Measurements from ENCODE around the gene PUS10. TPM values are rescaled to one million over a fixed set of nuclear protein-coding genes. Genes with fewer than 3 reads are reported as not detected.

PUS10 gene
- total RNA-seq, 1 experiment from 2014 or later, result 5.6 TPM

- H3K27me3 ChIP-seq (ENCODE audit: insufficient read depth, low read length), result no peaks in the 10 kb centered on the region
- no peak for ATAC-seq
- H3K9me3 ChIP-seq (ENCODE audit: control insufficient read depth in 1 of 2, insufficient read depth in 1 of 2, low read depth in 1 of 2, low read length in 2 of 2), result no peaks in the 10 kb centered on the region
- H3K9me2 ChIP-seq (ENCODE audit: insufficient read depth), result no peaks in the 10 kb centered on the region
- RAD21 ChIA-PET (ENCODE audit: low non-redundant PET in 1 of 2, low total read pairs in 2 of 2, uncharacterized antibody in 2 of 2, unreplicated experiment in 2 of 2), result no interaction called here
- no peaks in the 10 kb centered on the region for H3K36me3 ChIP-seq (ENCODE audit: control insufficient read depth in 1 of 2, insufficient read depth in 2 of 2, low read length in 2 of 2)
- DNase-seq (ENCODE audit: low read depth, low spot score), result no peak
- H3K9ac ChIP-seq (ENCODE audit: low read length), result no peak overlapping the region
- H3K4me1 ChIP-seq (ENCODE audit: control insufficient read depth in 1 of 2, insufficient read depth in 2 of 2, low read length in 2 of 2), result no peaks in the 10 kb centered on the region
- CTCF ChIA-PET, result no interaction called here
- no peak overlapping the region for H3K4me3 ChIP-seq (replicated peaks in 1 of 2; ENCODE audit: low read depth in 1 of 2, low read length in 2 of 2)
- BruUV-seq (replicated peaks), result no TSS peak
- H3K79me2 ChIP-seq (ENCODE audit: insufficient read depth, low read length), result no peaks in the 10 kb centered on the region
- H4K20me1 ChIP-seq (ENCODE audit: insufficient read depth), result no peaks in the 10 kb centered on the region
- H3K27ac ChIP-seq (ENCODE audit: low read depth, low read length), result no peak overlapping the region
- POLR2A ChIA-PET, result no interaction called here
- H2AFZ ChIP-seq (ENCODE audit: low read depth, low read length, poor library complexity, severe bottlenecking), result no peak overlapping the region
- TF ChIP-seq YY1 (IDR thresholded peaks at IDR 0.05; ENCODE audit: extremely low read depth, insufficient replicate concordance, low read depth, low read length) (peak; percentile 18), EZH2phosphoT487 (IDR thresholded peaks at IDR 0.05; ENCODE audit: borderline replicate concordance) (no peak)
- intact Hi-C loops (cut with micrococcal nuclease), result no loop called here
- H3K4me2 ChIP-seq (ENCODE audit: low read length), result no peak overlapping the region
These were observed 53.2 kb downstream of the PUS10 start for GRCh38 chr2:60964651-60965498.

GRCh38 chr2:60963190-60963589 is 54.9 kb downstream of the PUS10 start:
- Histone ChIP-seq H3K9me3 (ENCODE audit: control insufficient read depth in 1 of 2, insufficient read depth in 1 of 2, low read depth in 1 of 2, low read length in 2 of 2) (no peaks in the 10 kb centered on the region), H3K4me3 (replicated peaks in 1 of 2; ENCODE audit: low read depth in 1 of 2, low read length in 2 of 2) (no peak overlapping the region), H3K4me1 (ENCODE audit: control insufficient read depth in 1 of 2, insufficient read depth in 2 of 2, low read length in 2 of 2) (peaks cover 0 to 3% of the 10 kb centered on the region in 2 experiments; a peak in 1 of 4 replicates), H3K27ac (ENCODE audit: low read depth, low read length) (no peak overlapping the region), H4K20me1 (ENCODE audit: insufficient read depth) (no peaks in the 10 kb centered on the region), H3K36me3 (ENCODE audit: control insufficient read depth in 1 of 2, insufficient read depth in 2 of 2, low read length in 2 of 2) (no peaks in the 10 kb centered on the region), H2AFZ (ENCODE audit: low read depth, low read length, poor library complexity, severe bottlenecking) (no peak overlapping the region), H3K27me3 (ENCODE audit: insufficient read depth, low read length) (no peaks in the 10 kb centered on the region), H3K4me2 (ENCODE audit: low read length) (no peak overlapping the region), H3K9ac (ENCODE audit: low read length) (no peak overlapping the region), H3K79me2 (ENCODE audit: insufficient read depth, low read length) (no peaks in the 10 kb centered on the region), H3K9me2 (ENCODE audit: insufficient read depth) (no peaks in the 10 kb centered on the region)
- TF ChIP-seq EGR1 (IDR thresholded peaks at IDR 0.05; ENCODE audit: low read depth), result no peak
- no peak for TF ChIP-seq POLR2AphosphoS5 (IDR thresholded peaks at IDR 0.05; ENCODE audit: low read depth, low read length)
- TF ChIP-seq SP1 (IDR thresholded peaks at IDR 0.05; ENCODE audit: low read depth), result no peak
- no peak for TF ChIP-seq EZH2phosphoT487 (IDR thresholded peaks at IDR 0.05; ENCODE audit: borderline replicate concordance)
- no peak for TF ChIP-seq ZNF274 (IDR thresholded peaks at IDR 0.05; ENCODE audit: low read depth, low read length)
- TF ChIP-seq TCF7L2 (IDR thresholded peaks at IDR 0.05; ENCODE audit: borderline replicate concordance, extremely low read depth, insufficient read depth, insufficient read length), result no peak
- BruUV-seq (replicated peaks), result no TSS peak
- RAD21 ChIA-PET (ENCODE audit: low non-redundant PET in 1 of 2, low total read pairs in 2 of 2, uncharacterized antibody in 2 of 2, unreplicated experiment in 2 of 2), result no interaction called here
- intact Hi-C loops (cut with micrococcal nuclease), result no loop called here
- POLR2A ChIA-PET, result no interaction called here
- no peak for ATAC-seq
- DNase-seq (ENCODE audit: low read depth, low spot score), result no peak
- CTCF ChIA-PET, result no interaction called here

Measured in HCT116 (cell line).